Peyer's patch (tissue), 4 donors: ENCODE data around the gene TRAPPC10. TPM values are rescaled to one million over a fixed set of nuclear protein-coding genes. Genes with fewer than 3 reads are reported as not detected.

Experiments used
- DNase-seq, 3 donors: peaks; one replicate each; pipeline ENCODE4 v3.0.0-alpha.2; 2017 to 2019
- H3K27ac ChIP-seq, 4 donors: fragments of 200-600 bp; sonication (generic); one replicate each; pipeline ENCODE4 v1.5.1; 2016 to 2019
- H3K27me3 ChIP-seq, 2 donors: fragments of 200-600 bp; sonication (generic); one replicate each; pipeline ENCODE4 v1.5.1; 2019
- H3K36me3 ChIP-seq, 3 donors: fragments of 200-600 bp; sonication (generic); one replicate each; pipeline ENCODE4 v1.5.1; 2016 to 2019
- H3K4me1 ChIP-seq, 4 donors: fragments of 200-600 bp; sonication (generic); one replicate each; pipeline ENCODE4 v1.5.1; 2016 to 2019
- H3K4me3 ChIP-seq, 4 donors: fragments of 200-600 bp; sonication (generic); 1 replicate in 3 of 4; 2 replicates in 1 of 4; pipeline ENCODE4 v1.5.1; 2016 to 2019; ENCODE audit warnings: mild to moderate bottlenecking in 1 of 4
- H3K9me3 ChIP-seq, 4 donors: fragments of 200-600 bp; sonication (generic); one replicate each; pipeline ENCODE4 v1.5.1; 2016 to 2019; ENCODE audit warnings: mild to moderate bottlenecking in 1 of 4
- CTCF ChIP-seq, 6 experiments: fragments of 450-650 bp in 4 of 6; fragments of 200-600 bp in 2 of 6; sonication (generic) in 1 of 6; IDR thresholded peaks; one replicate each; pipeline ENCODE4 v1.5.1; 2017 to 2019; ENCODE audit warnings: antibody characterized with exemption in 6 of 6, mild to moderate bottlenecking in 3 of 6, moderate library complexity in 1 of 6
- POLR2A ChIP-seq, 2 donors: fragments of 450-650 bp; IDR thresholded peaks; one replicate each; pipeline ENCODE4 v1.5.1; 2017; ENCODE audit warnings: antibody characterized with exemption in 2 of 2, mild to moderate bottlenecking in 2 of 2, moderate library complexity in 2 of 2
- total RNA-seq, 4 donors: library from RNA; depleted of rRNA; stranded (reverse); fragments of >200 nt; gene quantifications; one replicate each; pipeline ENCODE4 v1.1.0, GENCODE V29; 2016

The TRAPPC10 gene
- 100 to 1,000 TPM in 1 of 4 donors, 10 to 100 TPM in 3; 62.2 to 153 (median 93.0) TPM for total RNA-seq

GRCh38 chr21:44011579-44012473 is at the start of gene TRAPPC10:
TSS of gene TRAPPC10 (plus strand) at chr21:44012309. CDS start at chr21:44012494, 185 bp downstream.
- Histone ChIP-seq H3K36me3 (no peaks in the 10 kb centered on the region), H3K4me1 (peaks cover 0 to 23% (median 6%) of the 10 kb centered on the region in 4 donors), H3K27ac (peak within 1 kb of the TSS; percentile 93 to 99 (median 96)), H3K4me3 (peak within 1 kb of the TSS; percentile 71 to 98 (median 89)), H3K27me3 (no peaks in the 10 kb centered on the region), H3K9me3 (no peaks in the 10 kb centered on the region)
- peak; percentile 78 to 93 for TF ChIP-seq POLR2A (IDR thresholded peaks at IDR 0.05)
- no peak for TF ChIP-seq CTCF (IDR thresholded peaks at IDR 0.05)
- peak; percentile 77 to 92 (median 89) for DNase-seq

DNA sequence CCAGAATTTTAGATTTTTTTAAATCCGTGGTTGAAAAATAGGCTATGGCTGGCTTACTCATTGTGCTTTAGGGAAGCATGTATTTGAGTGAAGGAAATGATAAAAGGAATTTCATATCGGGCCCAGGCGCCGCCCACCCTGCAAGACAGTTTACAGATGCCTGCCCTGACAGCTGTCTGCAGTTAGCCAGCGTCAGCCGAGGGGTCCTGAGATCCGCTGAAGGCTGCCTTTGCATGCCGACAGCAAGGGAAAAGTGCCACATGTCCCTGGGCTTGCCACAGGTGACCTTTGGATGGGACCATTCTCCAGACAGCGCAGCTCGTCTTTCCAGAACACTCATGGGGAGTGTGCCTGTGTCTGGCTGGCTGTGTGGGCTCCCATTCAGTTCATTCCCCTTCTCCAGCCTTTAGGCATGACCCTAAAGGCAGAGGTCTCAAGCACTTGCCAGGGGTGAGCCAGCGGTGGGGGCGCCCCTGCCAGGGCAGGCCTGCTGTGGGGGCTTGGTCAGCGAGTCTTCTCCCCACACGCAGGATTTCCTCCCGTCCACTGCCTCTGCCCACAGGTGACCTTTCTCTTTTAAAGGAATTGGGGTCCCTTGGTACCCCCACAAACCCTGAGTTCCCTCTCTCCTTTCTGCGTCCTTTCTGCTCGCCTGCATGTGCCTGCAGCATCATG is 46.1 kb upstream of the TRAPPC10 start:
- peaks cover 0 to 61% (median 0%) of the 10 kb centered on the region in 3 donors for H3K36me3 ChIP-seq
- no peak for DNase-seq
- H3K27me3 ChIP-seq, result no peaks in the 10 kb centered on the region
- no peak overlapping the region for H3K4me3 ChIP-seq
- no peaks in the 10 kb centered on the region for H3K9me3 ChIP-seq
- TF ChIP-seq CTCF (IDR thresholded peaks at IDR 0.05) (no peak), POLR2A (IDR thresholded peaks at IDR 0.05) (no peak)
- no peaks in the 10 kb centered on the region for H3K4me1 ChIP-seq
- no peak overlapping the region for H3K27ac ChIP-seq

GRCh38 chr21:43966946-43967512 is 45.1 kb upstream of the TRAPPC10 start:
- Histone ChIP-seq H3K27me3 (no peaks in the 10 kb centered on the region), H3K9me3 (no peaks in the 10 kb centered on the region), H3K27ac (no peak overlapping the region), H3K4me1 (no peaks in the 10 kb centered on the region), H3K36me3 (peaks cover 0 to 64% (median 0%) of the 10 kb centered on the region in 3 donors), H3K4me3 (no peak overlapping the region)
- DNase-seq, result no peak
- TF ChIP-seq CTCF (IDR thresholded peaks at IDR 0.05), result no peak
- no peak for TF ChIP-seq POLR2A (IDR thresholded peaks at IDR 0.05)

DNA sequence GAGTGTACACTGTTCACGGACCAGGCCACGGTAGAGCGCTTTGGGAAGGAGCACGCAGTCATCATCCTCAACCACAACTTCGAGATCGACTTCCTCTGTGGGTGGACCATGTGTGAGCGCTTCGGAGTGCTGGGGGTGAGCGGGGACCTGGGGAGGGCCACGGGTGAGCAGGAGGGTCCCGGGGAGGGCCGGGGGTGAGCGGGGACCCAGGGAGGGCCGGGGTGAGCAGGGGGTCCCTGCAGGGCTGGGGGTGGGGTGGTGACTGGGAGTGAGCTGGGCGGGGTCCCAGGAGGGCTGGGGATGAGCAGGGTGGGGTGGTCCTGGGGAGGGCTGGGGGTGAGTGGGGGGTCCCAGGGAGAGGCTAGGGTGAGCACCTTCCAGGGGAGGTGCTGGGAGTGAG is 44.1 kb upstream of the TRAPPC10 start:
- H3K27ac ChIP-seq, result no peak overlapping the region
- no peaks in the 10 kb centered on the region for H3K27me3 ChIP-seq
- DNase-seq, result no peak
- TF ChIP-seq POLR2A (IDR thresholded peaks at IDR 0.05) (no peak), CTCF (IDR thresholded peaks at IDR 0.05) (no peak)
- H3K9me3 ChIP-seq, result no peaks in the 10 kb centered on the region
- H3K36me3 ChIP-seq, result peaks cover 0 to 71% (median 0%) of the 10 kb centered on the region in 3 donors
- H3K4me3 ChIP-seq, result no peak overlapping the region
- H3K4me1 ChIP-seq, result no peaks in the 10 kb centered on the region

DNA sequence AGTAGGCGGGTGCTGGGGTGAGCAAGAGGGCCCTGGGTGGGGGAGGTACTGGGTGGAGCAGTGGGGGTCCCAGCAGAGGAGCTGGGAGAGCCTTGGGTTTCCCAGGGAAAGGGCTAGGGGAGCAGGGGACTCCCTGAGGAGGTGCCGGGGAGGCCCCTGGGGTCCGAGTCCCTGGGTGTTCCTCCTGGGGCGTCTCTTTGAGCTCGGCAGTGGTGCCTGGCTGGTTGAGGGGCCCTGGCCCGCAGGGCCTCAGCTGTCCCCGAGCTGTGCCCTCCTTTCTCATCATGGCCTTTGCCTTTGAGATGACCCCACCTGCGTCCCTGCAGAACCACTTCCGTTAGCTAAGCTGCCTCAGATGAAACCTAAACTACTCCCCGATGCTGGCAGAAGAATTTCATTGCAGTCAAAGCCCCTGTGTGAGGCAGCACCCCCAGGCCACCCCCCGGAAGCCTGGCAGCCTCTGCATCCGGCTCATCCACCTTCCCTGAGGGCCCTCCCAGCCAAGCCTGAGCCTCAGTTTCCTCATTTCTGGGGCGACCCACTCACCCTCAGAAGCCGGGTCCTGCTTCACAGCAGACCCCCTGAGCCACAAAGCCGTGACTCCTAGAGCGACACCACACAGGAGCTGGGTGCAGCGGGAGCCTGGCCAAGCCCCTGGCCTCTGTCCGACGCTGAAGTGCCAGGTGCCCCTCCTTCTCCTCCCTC is 43.5 kb upstream of the TRAPPC10 start:
- DNase-seq, result no peak
- Histone ChIP-seq H3K4me3 (no peak overlapping the region), H3K27me3 (no peaks in the 10 kb centered on the region), H3K36me3 (peaks cover 0 to 71% (median 0%) of the 10 kb centered on the region in 3 donors), H3K9me3 (no peaks in the 10 kb centered on the region), H3K4me1 (no peaks in the 10 kb centered on the region), H3K27ac (no peak overlapping the region)
- TF ChIP-seq POLR2A (IDR thresholded peaks at IDR 0.05) (no peak), CTCF (IDR thresholded peaks at IDR 0.05) (no peak)
